Mammary epithelial cell (primary cell): ENCODE measurements around the gene CCNYL1.

Experiments
- EZH2 ChIP-seq: IDR thresholded peaks from 2 replicates; pipeline ENCODE4 v1.6.1; 2012; ENCODE audit warnings: low read length, inconsistent platforms, borderline replicate concordance
- TF ChIP-seq, protein P1 (sequence below), 2 donors: IDR thresholded peaks in 1 of 2; conservative IDR thresholded peaks in 1 of 2; 2 replicates each; pipeline ENCODE4 v1.5.1; 2011 to 2012; ENCODE audit warnings: inconsistent platforms in 2 of 2, low read length in 2 of 2, mild to moderate bottlenecking in 2 of 2, control low read depth in 1 of 2, low read depth in 1 of 2; ENCODE audit not compliant: insufficient read depth in 1 of 2; ENCODE audit errors: extremely low read depth in 1 of 2

- no peak for TF ChIP-seq EZH2
- TF ChIP-seq, protein P1, sequence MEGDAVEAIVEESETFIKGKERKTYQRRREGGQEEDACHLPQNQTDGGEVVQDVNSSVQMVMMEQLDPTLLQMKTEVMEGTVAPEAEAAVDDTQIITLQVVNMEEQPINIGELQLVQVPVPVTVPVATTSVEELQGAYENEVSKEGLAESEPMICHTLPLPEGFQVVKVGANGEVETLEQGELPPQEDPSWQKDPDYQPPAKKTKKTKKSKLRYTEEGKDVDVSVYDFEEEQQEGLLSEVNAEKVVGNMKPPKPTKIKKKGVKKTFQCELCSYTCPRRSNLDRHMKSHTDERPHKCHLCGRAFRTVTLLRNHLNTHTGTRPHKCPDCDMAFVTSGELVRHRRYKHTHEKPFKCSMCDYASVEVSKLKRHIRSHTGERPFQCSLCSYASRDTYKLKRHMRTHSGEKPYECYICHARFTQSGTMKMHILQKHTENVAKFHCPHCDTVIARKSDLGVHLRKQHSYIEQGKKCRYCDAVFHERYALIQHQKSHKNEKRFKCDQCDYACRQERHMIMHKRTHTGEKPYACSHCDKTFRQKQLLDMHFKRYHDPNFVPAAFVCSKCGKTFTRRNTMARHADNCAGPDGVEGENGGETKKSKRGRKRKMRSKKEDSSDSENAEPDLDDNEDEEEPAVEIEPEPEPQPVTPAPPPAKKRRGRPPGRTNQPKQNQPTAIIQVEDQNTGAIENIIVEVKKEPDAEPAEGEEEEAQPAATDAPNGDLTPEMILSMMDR (conservative IDR thresholded peaks at IDR 0.05 in 1 of 2, IDR thresholded peaks at IDR 0.05 in 1 of 2; ENCODE audit: extremely low read depth in 1 of 2, insufficient read depth in 1 of 2, low read depth in 1 of 2, low read length in 2 of 2) = no peak
These were observed 68.1 kb downstream of the CCNYL1 start for GRCh38 chr2:207779523-207779922.
